Testis (tissue), 3 donors: ENCODE data around the gene SLC27A2. TPM values are rescaled to one million over a fixed set of nuclear protein-coding genes. Genes with fewer than 3 reads are reported as not detected.

Experiments
- DNase-seq: peaks from one replicate; pipeline ENCODE4 v3.0.0-alpha.2; 2019
- H3K27ac ChIP-seq, 2 donors: fragments of 200-600 bp; sonication (generic); one replicate each; pipeline ENCODE4 v1.5.1; 2019
- H3K27me3 ChIP-seq: fragments of 200-600 bp; sonication (generic); one replicate; pipeline ENCODE4 v1.5.1; 2019
- H3K36me3 ChIP-seq: fragments of 200-600 bp; sonication (generic); one replicate; pipeline ENCODE4 v1.5.1; 2017; ENCODE audit warnings: low read depth; ENCODE audit errors: missing control alignments
- H3K4me1 ChIP-seq: fragments of 200-600 bp; sonication (generic); one replicate; pipeline ENCODE4 v1.5.1; 2019
- H3K4me3 ChIP-seq, 2 donors: fragments of 200-600 bp; sonication (generic); one replicate each; pipeline ENCODE4 v1.5.1; 2017 to 2019
- H3K9me3 ChIP-seq: fragments of 200-600 bp; sonication (generic); one replicate; pipeline ENCODE4 v1.5.1; 2017
- CTCF ChIP-seq, 3 experiments: fragments of 450-650 bp in 2 of 3; fragments of 200-600 bp in 1 of 3; sonication (generic) in 1 of 3; IDR thresholded peaks; one replicate each; pipeline ENCODE4 v1.5.1; 2016 to 2019; ENCODE audit warnings: antibody characterized with exemption in 3 of 3, mild to moderate bottlenecking in 2 of 3, moderate library complexity in 1 of 3
- POLR2A ChIP-seq: fragments of 450-650 bp; IDR thresholded peaks from one replicate; pipeline ENCODE4 v1.6.1; 2017; ENCODE audit warnings: antibody characterized with exemption, mild to moderate bottlenecking, moderate library complexity
- WGBS, 2 donors: methylation state at CpG; one replicate each; pipeline ENCODE4 v1.1.5; 2018; 5-methylcytosine and 5-hydroxymethylcytosine counted together
- intact Hi-C: fragments of 100-400 bp; cut with DNase I; formaldehyde crosslinking; loops from one replicate; pipeline ENCODE4 v1.15.1; 2023; ENCODE audit warnings: low total_unique reads
- polyA plus RNA-seq: library from polyadenylated mRNA; stranded (reverse); fragments of 350-450 nt; fragmentation: Illumina TruSeq; extraction: RNeasy Lipid Tissue Mini Kit (QIAGEN cat#74804); gene quantifications from one replicate; pipeline ENCODE4 v1.2.3, GENCODE V29; 2014; ENCODE audit warnings: low read depth, low replicate concordance; ENCODE audit not compliant: insufficient read depth
- total RNA-seq, 2 donors: library from RNA; depleted of rRNA; stranded (reverse); fragments of >200 nt; gene quantifications; one replicate each; pipeline ENCODE4 v1.2.3, GENCODE V29; 2016

SLC27A2 gene
- total and polyA plus RNA-seq, 3 donors from 2014 or later = 2.1 to 2.5 (median 2.2) TPM

DNA sequence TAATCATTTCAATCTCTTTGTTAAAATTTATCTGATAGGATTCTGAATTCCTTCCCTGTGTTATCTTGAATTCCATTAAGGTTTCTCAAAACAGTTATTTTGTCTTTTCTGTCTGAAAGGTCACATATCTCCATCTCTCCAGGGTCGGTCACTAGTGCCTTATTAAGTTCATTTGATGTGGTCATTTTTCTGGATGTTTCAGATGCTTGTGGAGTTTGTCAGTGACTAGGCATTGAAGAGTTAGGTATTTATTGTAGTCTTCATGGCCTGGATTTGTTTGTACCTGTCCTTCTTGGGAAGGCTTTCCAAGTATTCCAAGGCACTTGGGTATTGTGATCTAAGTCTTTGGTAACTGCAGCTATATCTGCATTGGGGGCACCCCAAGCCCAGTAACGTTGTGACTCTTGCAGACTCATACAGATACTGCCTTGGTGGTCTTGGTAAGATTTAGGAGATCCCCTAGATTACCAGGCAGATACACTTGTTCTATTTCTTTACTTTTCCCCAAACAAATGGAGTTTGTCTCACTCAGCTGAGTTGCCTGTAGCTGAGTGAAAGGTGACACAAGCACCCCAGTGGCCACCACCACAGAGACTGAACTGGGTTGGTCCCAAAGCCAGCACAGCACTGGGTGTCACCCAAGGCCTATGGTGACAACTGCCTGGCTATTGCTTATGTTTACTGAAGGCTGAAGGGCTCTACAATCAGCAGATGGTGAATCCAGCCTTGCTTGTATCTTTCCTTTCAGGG lies 18.9 kb upstream of the SLC27A2 start:
- TF ChIP-seq CTCF (IDR thresholded peaks at IDR 0.05) (no peak), POLR2A (no peak)
- no peak overlapping the region for H3K4me3 ChIP-seq
- intact Hi-C loops = no loop called here
- no peaks in the 10 kb centered on the region for H3K9me3 ChIP-seq
- 71 to 88% methylated on average over 2 of the region's 2 CpGs for WGBS, 2 donors
- no peaks in the 10 kb centered on the region for H3K36me3 ChIP-seq
- H3K4me1 ChIP-seq = no peaks in the 10 kb centered on the region
- no peak for DNase-seq
- no peaks in the 10 kb centered on the region for H3K27me3 ChIP-seq
- no peak overlapping the region for H3K27ac ChIP-seq

DNA sequence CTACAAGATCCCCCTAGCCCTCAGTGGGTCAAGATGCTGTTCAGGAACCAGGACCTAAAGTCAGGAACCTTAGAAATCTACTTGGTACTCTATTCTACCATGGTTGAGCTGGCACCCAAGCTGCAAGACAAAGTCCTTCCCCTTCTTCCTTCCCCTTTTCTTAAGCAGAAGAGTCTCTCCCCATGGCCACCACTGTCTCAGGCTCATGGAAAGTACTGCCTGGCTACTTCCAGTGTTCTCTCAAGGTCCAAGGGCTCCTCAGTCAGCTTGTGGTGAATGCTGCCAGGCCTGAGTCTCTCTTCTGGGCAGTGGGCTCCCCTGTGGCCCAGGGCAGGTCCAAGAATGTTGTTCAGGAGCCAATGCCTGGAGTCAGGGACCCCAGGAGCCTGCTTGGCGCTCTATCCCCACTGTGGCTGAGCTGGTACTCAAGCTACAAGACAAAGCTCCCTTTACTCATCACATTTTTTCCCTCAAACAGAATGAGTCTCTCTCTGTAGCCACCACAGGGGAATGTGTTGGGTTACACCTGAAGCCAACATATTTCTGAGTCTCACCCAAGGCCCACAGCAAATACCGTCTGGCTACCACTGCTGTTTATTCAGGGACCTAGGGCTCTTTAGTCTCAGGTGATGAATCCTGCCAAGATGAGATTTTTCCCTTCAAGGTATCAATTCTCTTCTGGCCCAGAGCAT lies 18.1 kb upstream of the SLC27A2 start:
- Histone ChIP-seq H3K36me3 (no peaks in the 10 kb centered on the region), H3K27ac (no peak overlapping the region), H3K4me1 (no peaks in the 10 kb centered on the region), H3K27me3 (no peaks in the 10 kb centered on the region), H3K4me3 (no peak overlapping the region), H3K9me3 (no peaks in the 10 kb centered on the region)
- no peak for DNase-seq
- WGBS, 2 donors = 67 to 81% methylated on average over 2 of the region's 2 CpGs
- TF ChIP-seq POLR2A = no peak
- no peak for TF ChIP-seq CTCF (IDR thresholded peaks at IDR 0.05)
- intact Hi-C loops = no loop called here

DNA sequence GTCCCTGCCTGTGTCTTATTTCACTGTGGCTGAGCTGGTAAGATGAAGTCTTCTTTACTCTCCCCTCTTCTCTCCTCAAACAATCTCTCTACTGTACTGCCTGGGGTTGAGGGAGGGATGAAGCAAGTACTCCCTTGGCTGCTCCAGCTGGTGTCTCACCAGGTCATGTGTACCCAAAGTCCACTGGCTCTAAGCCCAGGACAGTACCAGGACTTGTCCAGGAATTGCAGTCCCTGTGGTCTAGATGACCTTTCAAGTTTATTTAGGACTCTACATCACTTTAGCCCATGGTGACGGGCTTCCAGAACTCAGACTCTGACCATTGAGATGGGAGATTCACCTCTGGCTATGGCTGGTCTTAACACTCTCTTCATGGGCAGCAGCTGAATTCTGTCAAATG lies 17.5 kb upstream of the SLC27A2 start:
- H3K36me3 ChIP-seq = no peaks in the 10 kb centered on the region
- H3K27ac ChIP-seq = no peak overlapping the region
- no peaks in the 10 kb centered on the region for H3K9me3 ChIP-seq
- no peaks in the 10 kb centered on the region for H3K4me1 ChIP-seq
- no peaks in the 10 kb centered on the region for H3K27me3 ChIP-seq
- 95 to 100% methylated on average over 1 of the region's 1 CpG for WGBS, 2 donors
- no peak for DNase-seq
- H3K4me3 ChIP-seq = no peak overlapping the region
- TF ChIP-seq POLR2A (no peak), CTCF (IDR thresholded peaks at IDR 0.05) (no peak)
- intact Hi-C loops = no loop called here

DNA sequence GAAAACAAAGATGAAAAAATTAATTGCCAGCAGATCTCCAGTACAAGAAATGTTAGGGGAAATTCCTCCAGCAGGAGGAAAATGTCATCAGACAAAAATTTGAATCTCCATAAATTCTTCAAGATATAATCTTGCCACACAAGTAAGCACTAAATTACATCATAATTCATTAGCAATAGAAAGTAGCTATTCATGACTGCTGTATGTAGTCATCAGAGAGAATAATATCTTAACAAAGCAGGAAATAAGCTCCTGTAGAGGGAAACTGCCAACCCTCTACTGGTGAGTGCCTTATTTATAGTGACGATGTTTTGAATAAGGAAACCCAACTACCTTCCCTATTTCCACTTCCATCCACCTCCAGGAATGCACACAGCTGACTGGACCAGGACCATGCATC lies 15.8 kb upstream of the SLC27A2 start:
- Histone ChIP-seq H3K27ac (no peak overlapping the region), H3K4me1 (no peaks in the 10 kb centered on the region), H3K4me3 (no peak overlapping the region), H3K9me3 (no peaks in the 10 kb centered on the region), H3K36me3 (no peaks in the 10 kb centered on the region), H3K27me3 (no peaks in the 10 kb centered on the region)
- intact Hi-C loops = no loop called here
- WGBS, 2 donors = 47 to 56% methylated on average over 1 of the region's 1 CpG
- no peak for DNase-seq
- TF ChIP-seq CTCF (IDR thresholded peaks at IDR 0.05) = no peak
- no peak for TF ChIP-seq POLR2A

- Histone ChIP-seq H3K9me3 (no peaks in the 10 kb centered on the region), H3K36me3 (no peaks in the 10 kb centered on the region), H3K27ac (no peak overlapping the region), H3K4me1 (no peaks in the 10 kb centered on the region), H3K27me3 (no peaks in the 10 kb centered on the region), H3K4me3 (no peak overlapping the region)
- intact Hi-C loops = no loop called here
- DNase-seq = no peak
- no peak for TF ChIP-seq POLR2A
- no peak for TF ChIP-seq CTCF (IDR thresholded peaks at IDR 0.05)
Observed at GRCh38 chr15:50167110-50167509, 14.9 kb upstream of the SLC27A2 start.
